ENCODE data around the gene ANKRD44. TPM values are rescaled to one million over a fixed set of nuclear protein-coding genes. Genes with fewer than 3 reads are reported as not detected.

Gene ANKRD44
- total RNA-seq, 1 experiment from 2014 or later = 0.68 TPM

DNA sequence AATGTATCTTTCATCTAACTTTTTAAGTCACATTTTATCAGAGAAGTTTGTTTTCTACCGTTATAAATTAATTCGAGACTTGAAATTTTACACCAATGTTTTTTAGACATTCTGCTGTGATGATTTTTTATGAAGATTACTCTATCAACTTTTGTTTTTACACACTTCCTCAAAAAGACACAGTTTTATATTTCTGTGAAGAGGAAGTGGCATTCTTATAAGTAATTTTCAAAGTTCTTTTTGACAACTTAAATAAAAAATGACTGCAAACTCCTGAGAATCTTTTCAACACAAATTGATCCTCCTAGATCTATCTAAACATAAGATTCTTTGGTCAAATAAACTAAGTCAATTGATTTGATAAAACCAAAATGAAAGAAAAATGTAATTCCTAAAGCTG lies 13.7 kb downstream of the ANKRD44 start (continued):
- TF ChIP-seq, protein P1, sequence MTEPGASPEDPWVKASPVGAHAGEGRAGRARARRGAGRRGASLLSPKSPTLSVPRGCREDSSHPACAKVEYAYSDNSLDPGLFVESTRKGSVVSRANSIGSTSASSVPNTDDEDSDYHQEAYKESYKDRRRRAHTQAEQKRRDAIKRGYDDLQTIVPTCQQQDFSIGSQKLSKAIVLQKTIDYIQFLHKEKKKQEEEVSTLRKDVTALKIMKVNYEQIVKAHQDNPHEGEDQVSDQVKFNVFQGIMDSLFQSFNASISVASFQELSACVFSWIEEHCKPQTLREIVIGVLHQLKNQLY (CRISPR knock-in tag; IDR thresholded peaks at IDR 0.05) = no peak
- TF ChIP-seq, protein P2, sequence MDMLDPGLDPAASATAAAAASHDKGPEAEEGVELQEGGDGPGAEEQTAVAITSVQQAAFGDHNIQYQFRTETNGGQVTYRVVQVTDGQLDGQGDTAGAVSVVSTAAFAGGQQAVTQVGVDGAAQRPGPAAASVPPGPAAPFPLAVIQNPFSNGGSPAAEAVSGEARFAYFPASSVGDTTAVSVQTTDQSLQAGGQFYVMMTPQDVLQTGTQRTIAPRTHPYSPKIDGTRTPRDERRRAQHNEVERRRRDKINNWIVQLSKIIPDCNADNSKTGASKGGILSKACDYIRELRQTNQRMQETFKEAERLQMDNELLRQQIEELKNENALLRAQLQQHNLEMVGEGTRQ (CRISPR knock-in tag; IDR thresholded peaks at IDR 0.05) = no peak
- TF ChIP-seq MXD4 (CRISPR knock-in tag; IDR thresholded peaks at IDR 0.05; ENCODE audit: borderline replicate concordance) = no peak
- TF ChIP-seq, protein P3, sequence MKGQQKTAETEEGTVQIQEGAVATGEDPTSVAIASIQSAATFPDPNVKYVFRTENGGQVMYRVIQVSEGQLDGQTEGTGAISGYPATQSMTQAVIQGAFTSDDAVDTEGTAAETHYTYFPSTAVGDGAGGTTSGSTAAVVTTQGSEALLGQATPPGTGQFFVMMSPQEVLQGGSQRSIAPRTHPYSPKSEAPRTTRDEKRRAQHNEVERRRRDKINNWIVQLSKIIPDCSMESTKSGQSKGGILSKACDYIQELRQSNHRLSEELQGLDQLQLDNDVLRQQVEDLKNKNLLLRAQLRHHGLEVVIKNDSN (CRISPR knock-in tag; IDR thresholded peaks at IDR 0.05) = no peak
- TF ChIP-seq, protein P4, sequence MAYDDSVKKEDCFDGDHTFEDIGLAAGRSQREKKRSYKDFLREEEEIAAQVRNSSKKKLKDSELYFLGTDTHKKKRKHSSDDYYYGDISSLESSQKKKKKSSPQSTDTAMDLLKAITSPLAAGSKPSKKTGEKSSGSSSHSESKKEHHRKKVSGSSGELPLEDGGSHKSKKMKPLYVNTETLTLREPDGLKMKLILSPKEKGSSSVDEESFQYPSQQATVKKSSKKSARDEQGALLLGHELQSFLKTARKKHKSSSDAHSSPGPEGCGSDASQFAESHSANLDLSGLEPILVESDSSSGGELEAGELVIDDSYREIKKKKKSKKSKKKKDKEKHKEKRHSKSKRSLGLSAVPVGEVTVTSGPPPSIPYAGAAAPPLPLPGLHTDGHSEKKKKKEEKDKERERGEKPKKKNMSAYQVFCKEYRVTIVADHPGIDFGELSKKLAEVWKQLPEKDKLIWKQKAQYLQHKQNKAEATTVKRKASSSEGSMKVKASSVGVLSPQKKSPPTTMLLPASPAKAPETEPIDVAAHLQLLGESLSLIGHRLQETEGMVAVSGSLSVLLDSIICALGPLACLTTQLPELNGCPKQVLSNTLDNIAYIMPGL (CRISPR knock-in tag; IDR thresholded peaks at IDR 0.05) = no peak
- TF ChIP-seq, protein P5, sequence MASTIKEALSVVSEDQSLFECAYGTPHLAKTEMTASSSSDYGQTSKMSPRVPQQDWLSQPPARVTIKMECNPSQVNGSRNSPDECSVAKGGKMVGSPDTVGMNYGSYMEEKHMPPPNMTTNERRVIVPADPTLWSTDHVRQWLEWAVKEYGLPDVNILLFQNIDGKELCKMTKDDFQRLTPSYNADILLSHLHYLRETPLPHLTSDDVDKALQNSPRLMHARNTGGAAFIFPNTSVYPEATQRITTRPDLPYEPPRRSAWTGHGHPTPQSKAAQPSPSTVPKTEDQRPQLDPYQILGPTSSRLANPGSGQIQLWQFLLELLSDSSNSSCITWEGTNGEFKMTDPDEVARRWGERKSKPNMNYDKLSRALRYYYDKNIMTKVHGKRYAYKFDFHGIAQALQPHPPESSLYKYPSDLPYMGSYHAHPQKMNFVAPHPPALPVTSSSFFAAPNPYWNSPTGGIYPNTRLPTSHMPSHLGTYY (CRISPR knock-in tag; IDR thresholded peaks at IDR 0.05) = no peak

DNA sequence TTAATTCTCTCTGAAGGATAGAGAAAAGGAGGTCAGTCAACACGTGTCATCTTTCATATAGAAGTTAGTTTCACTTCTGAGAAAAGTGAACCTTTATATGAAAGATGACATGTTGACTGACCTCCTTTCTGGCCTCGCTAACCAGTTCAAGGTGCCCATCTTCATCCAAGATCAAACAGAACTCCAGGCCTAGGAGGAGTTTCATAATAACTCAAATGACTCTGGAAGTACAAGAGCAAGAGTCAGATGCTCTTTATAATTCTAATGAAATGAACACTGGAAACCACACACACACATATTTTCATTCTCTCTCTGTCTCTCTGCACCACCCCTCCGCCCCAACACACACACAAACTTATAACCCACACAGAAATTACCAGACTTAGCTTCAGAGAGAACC lies 16.3 kb downstream of the ANKRD44 start:
- Mint-ChIP-seq H3K4me3 (no peak overlapping the region), H3K9me3 (peaks cover 11% of the 10 kb centered on the region), H3K4me1 (no peaks in the 10 kb centered on the region), H3K27me3 (ENCODE audit: low read depth) (peaks cover 5% of the 10 kb centered on the region; the same call in 1 of the 2 replicates), H3K36me3 (no peaks in the 10 kb centered on the region), H3K27ac (no peak overlapping the region)
- ATAC-seq = no peak
- DNase-seq (ENCODE audit: low spot score) = no peak
- ChIA-PET CTCF (no interaction called here), POLR2A (interaction anchor here (1.1 kb wide), 1 partner anchor 9 kb away, joined by 3 read pairs; no protein-coding TSS in a partner anchor)
- no peak for TF ChIP-seq ZNF317 (CRISPR knock-in tag; IDR thresholded peaks at IDR 0.05; ENCODE audit: borderline replicate concordance, low read depth)
- no peak for TF ChIP-seq EMX1 (CRISPR knock-in tag; IDR thresholded peaks at IDR 0.05)
- TF ChIP-seq, protein P6, sequence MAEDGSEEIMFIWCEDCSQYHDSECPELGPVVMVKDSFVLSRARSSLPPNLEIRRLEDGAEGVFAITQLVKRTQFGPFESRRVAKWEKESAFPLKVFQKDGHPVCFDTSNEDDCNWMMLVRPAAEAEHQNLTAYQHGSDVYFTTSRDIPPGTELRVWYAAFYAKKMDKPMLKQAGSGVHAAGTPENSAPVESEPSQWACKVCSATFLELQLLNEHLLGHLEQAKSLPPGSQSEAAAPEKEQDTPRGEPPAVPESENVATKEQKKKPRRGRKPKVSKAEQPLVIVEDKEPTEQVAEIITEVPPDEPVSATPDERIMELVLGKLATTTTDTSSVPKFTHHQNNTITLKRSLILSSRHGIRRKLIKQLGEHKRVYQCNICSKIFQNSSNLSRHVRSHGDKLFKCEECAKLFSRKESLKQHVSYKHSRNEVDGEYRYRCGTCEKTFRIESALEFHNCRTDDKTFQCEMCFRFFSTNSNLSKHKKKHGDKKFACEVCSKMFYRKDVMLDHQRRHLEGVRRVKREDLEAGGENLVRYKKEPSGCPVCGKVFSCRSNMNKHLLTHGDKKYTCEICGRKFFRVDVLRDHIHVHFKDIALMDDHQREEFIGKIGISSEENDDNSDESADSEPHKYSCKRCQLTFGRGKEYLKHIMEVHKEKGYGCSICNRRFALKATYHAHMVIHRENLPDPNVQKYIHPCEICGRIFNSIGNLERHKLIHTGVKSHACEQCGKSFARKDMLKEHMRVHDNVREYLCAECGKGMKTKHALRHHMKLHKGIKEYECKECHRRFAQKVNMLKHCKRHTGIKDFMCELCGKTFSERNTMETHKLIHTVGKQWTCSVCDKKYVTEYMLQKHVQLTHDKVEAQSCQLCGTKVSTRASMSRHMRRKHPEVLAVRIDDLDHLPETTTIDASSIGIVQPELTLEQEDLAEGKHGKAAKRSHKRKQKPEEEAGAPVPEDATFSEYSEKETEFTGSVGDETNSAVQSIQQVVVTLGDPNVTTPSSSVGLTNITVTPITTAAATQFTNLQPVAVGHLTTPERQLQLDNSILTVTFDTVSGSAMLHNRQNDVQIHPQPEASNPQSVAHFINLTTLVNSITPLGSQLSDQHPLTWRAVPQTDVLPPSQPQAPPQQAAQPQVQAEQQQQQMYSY (CRISPR knock-in tag; IDR thresholded peaks at IDR 0.05) = no peak
- TF ChIP-seq KAT7 (CRISPR knock-in tag; IDR thresholded peaks at IDR 0.05; ENCODE audit: borderline replicate concordance) = no peak

DNA sequence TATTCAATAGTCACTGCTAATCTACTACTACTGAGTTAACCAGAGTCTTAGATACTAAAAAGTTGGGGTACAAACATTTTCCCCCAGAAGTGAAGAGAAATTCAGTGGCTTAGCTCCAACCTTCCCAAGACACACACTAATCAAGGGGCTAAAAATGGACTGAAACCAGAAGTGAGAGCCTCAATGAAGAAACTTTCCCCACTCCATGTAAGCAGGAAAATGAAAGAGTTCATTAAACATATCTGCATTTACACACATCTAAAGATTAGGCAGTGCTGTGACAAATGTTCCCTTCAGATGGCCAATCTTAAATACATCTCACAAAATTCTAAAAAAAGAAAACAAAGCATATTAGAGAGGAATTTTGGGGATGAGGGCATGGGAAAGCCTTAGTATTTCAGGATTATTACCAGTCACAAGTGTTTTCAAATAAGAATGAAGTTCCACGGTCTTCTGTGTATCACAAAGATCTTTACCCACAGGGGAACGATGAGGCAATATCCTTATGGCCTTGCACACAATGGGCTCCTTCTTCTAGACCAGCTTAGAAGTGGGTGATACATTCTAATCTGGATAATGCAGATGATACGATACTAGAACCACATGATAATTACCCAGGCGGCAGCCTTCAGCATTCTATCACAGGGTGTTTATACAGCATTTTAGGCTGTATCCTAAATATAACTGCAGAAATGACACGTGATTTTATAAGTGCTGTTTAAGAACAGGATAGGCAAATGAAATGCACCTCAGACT lies 17.1 kb downstream of the ANKRD44 start:
- H3K27ac Mint-ChIP-seq = no peak overlapping the region
- TF ChIP-seq, protein P7, sequence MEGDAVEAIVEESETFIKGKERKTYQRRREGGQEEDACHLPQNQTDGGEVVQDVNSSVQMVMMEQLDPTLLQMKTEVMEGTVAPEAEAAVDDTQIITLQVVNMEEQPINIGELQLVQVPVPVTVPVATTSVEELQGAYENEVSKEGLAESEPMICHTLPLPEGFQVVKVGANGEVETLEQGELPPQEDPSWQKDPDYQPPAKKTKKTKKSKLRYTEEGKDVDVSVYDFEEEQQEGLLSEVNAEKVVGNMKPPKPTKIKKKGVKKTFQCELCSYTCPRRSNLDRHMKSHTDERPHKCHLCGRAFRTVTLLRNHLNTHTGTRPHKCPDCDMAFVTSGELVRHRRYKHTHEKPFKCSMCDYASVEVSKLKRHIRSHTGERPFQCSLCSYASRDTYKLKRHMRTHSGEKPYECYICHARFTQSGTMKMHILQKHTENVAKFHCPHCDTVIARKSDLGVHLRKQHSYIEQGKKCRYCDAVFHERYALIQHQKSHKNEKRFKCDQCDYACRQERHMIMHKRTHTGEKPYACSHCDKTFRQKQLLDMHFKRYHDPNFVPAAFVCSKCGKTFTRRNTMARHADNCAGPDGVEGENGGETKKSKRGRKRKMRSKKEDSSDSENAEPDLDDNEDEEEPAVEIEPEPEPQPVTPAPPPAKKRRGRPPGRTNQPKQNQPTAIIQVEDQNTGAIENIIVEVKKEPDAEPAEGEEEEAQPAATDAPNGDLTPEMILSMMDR (IDR thresholded peaks at IDR 0.05) = no peak
- TF ChIP-seq ZNF138 (CRISPR knock-in tag; conservative IDR thresholded peaks at IDR 0.05) (no peak), NR1H2 (CRISPR knock-in tag; IDR thresholded peaks at IDR 0.05) (no peak), ZNF232 (CRISPR knock-in tag; IDR thresholded peaks at IDR 0.05) (no peak)
- ATAC-seq = no peak
- no peak overlapping the region for H3K4me3 Mint-ChIP-seq
- no peaks in the 10 kb centered on the region for H3K36me3 Mint-ChIP-seq
- H3K9me3 Mint-ChIP-seq = peaks cover 11% of the 10 kb centered on the region
- H3K4me1 Mint-ChIP-seq = no peaks in the 10 kb centered on the region
- H3K27me3 Mint-ChIP-seq (ENCODE audit: low read depth) = peaks cover 5% of the 10 kb centered on the region; the same call in 1 of the 2 replicates
- POLR2A ChIA-PET = interaction anchor here (1.1 kb wide), 1 partner anchor 10 kb away, joined by 3 read pairs; no protein-coding TSS in a partner anchor
- DNase-seq (ENCODE audit: low spot score) = no peak
- CTCF ChIA-PET = no interaction called here
